ENCODE data around the gene SH3BP1.

DNA sequence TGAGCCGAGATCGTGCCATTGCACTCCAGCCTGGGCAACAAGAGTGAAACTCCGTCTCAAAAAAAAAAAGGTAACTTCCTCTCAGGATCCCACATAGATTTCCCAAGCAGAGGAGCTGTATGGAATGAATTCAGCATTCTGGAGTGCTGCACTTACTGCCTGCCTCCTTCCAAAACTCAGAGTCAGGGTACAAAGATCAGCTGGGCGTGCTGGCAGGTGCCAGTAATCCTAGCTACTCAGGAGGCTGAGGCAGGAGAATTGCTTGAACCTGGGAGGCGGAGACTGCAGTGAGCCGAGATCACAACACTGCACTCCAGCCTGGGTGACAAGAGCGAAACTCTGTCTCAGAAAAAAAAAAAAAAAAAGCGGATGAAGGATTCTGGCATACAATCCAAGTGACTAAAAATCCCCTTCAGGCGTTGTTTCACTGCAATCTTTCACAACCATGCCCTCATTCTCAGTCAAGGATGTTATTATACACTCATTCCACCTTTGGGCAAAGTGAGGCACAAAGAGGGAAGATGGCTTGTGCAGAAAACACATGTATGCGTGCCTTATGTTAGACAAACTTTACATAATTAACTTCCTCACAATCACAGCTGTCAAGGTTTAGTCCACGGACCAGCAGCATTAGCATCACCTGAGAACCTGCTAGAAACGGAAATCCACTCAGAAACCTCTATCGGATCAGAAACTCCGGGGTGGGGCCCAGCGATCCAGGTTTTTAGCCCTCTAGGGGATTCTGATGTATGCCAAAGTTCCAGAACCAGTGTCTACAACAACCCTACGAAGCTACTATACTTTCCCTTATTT is 45.5 kb downstream of the SH3BP1 start:
- TF ChIP-seq, protein P1, sequence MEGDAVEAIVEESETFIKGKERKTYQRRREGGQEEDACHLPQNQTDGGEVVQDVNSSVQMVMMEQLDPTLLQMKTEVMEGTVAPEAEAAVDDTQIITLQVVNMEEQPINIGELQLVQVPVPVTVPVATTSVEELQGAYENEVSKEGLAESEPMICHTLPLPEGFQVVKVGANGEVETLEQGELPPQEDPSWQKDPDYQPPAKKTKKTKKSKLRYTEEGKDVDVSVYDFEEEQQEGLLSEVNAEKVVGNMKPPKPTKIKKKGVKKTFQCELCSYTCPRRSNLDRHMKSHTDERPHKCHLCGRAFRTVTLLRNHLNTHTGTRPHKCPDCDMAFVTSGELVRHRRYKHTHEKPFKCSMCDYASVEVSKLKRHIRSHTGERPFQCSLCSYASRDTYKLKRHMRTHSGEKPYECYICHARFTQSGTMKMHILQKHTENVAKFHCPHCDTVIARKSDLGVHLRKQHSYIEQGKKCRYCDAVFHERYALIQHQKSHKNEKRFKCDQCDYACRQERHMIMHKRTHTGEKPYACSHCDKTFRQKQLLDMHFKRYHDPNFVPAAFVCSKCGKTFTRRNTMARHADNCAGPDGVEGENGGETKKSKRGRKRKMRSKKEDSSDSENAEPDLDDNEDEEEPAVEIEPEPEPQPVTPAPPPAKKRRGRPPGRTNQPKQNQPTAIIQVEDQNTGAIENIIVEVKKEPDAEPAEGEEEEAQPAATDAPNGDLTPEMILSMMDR (IDR thresholded peaks at IDR 0.05), result no peak
- no peak for TF ChIP-seq ZFX (IDR thresholded peaks at IDR 0.05; ENCODE audit: borderline replicate concordance)

All from 22Rv1 (cell line).